ENCODE results near the gene POLN.

POLN gene

GRCh38 chr4:2269206-2269531 lies 27.2 kb upstream of the POLN start:
- Histone ChIP-seq H3K4me3 (ENCODE audit: low read depth, low read length) (no peak overlapping the region), H3K27ac (no peak overlapping the region), H3K27me3 (replicated peaks) (no peaks in the 10 kb centered on the region), H3K36me3 (replicated peaks) (no peaks in the 10 kb centered on the region)
- no peak for DNase-seq
- in situ Hi-C loops (cut with HindIII; ENCODE audit: low pct_ligation_motif_present, low sequenced_read_pairs), result no loop called here
- TF ChIP-seq, protein P1, sequence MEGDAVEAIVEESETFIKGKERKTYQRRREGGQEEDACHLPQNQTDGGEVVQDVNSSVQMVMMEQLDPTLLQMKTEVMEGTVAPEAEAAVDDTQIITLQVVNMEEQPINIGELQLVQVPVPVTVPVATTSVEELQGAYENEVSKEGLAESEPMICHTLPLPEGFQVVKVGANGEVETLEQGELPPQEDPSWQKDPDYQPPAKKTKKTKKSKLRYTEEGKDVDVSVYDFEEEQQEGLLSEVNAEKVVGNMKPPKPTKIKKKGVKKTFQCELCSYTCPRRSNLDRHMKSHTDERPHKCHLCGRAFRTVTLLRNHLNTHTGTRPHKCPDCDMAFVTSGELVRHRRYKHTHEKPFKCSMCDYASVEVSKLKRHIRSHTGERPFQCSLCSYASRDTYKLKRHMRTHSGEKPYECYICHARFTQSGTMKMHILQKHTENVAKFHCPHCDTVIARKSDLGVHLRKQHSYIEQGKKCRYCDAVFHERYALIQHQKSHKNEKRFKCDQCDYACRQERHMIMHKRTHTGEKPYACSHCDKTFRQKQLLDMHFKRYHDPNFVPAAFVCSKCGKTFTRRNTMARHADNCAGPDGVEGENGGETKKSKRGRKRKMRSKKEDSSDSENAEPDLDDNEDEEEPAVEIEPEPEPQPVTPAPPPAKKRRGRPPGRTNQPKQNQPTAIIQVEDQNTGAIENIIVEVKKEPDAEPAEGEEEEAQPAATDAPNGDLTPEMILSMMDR (IDR thresholded peaks at IDR 0.05; ENCODE audit: low read depth, low read length, missing control alignments), result no peak

- no peak for DNase-seq
- H3K36me3 ChIP-seq (replicated peaks), result no peaks in the 10 kb centered on the region
These were observed 26.7 kb upstream of the POLN start for GRCh38 chr4:2268357-2269205.

DNA sequence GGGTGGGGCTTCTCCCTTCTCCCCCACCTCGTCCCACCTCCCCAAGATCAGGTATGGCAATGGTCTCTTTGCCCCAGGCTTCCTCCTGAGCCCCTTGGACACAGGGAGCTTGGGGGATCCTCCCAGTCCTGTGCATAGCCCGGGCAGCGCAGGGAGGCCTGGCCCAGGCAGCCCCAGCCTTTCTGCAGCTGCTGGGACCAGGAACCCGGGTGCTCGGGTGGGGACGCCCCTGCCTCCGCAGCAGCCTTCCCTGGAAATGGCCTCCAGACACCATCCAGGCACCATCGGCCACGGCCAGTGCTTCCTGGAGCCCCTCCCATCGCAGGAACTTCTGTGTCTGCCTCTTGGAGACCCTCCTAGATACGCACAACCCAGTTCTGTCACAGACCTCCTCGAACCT lies 25.9 kb upstream of the POLN start:
- Histone ChIP-seq H3K27ac (no peak overlapping the region), H3K36me3 (replicated peaks) (no peaks in the 10 kb centered on the region), H3K4me3 (ENCODE audit: low read depth, low read length) (no peak overlapping the region), H3K27me3 (replicated peaks) (no peaks in the 10 kb centered on the region)
- no peak for DNase-seq
- in situ Hi-C loops (cut with HindIII; ENCODE audit: low pct_ligation_motif_present, low sequenced_read_pairs), result no loop called here
- TF ChIP-seq, protein P1 (IDR thresholded peaks at IDR 0.05; ENCODE audit: low read depth, low read length, missing control alignments), result no peak

More at GRCh38 chr4:2268357-2269205, 26.7 kb upstream of the POLN start:
- H3K27me3 ChIP-seq (replicated peaks), result no peaks in the 10 kb centered on the region
- no peak overlapping the region for H3K4me3 ChIP-seq (ENCODE audit: low read depth, low read length)
- H3K27ac ChIP-seq, result no peak overlapping the region
- TF ChIP-seq, protein P1 (IDR thresholded peaks at IDR 0.05; ENCODE audit: low read depth, low read length, missing control alignments), result no peak
- in situ Hi-C loops (cut with HindIII; ENCODE audit: low pct_ligation_motif_present, low sequenced_read_pairs), result no loop called here

- Histone ChIP-seq H3K4me3 (ENCODE audit: low read depth, low read length) (no peak overlapping the region), H3K27ac (no peak overlapping the region), H3K27me3 (replicated peaks) (no peaks in the 10 kb centered on the region), H3K36me3 (replicated peaks) (no peaks in the 10 kb centered on the region)
- TF ChIP-seq, protein P1 (IDR thresholded peaks at IDR 0.05; ENCODE audit: low read depth, low read length, missing control alignments), result no peak
- no peak for DNase-seq
- in situ Hi-C loops (cut with HindIII; ENCODE audit: low pct_ligation_motif_present, low sequenced_read_pairs), result no loop called here
These were observed 25.4 kb upstream of the POLN start for GRCh38 chr4:2267320-2267811.

DNA sequence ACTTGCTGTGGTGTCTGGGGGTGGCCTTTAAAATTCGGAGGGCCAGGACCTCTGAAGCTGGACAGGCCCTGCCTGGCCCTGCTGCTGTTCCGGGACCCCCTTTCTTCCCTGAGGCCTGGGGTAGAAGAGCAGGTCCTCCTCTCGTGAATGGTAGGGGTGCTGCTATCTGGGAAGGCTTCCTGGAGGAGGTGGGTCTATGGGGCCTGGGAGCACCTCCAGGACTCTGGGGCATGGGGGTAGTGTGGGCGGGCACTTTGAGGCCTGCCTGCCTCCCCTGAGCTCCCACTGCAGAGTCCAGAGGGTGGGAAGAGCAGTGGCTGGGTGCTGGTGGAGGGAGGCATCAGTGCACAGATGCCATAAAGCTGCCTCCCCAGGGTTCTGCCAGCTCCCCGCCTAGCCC lies 24.9 kb upstream of the POLN start:
- no peak for DNase-seq
- no peak overlapping the region for H3K4me3 ChIP-seq (ENCODE audit: low read depth, low read length)
- in situ Hi-C loops (cut with HindIII; ENCODE audit: low pct_ligation_motif_present, low sequenced_read_pairs), result no loop called here
- H3K27ac ChIP-seq, result no peak overlapping the region
- TF ChIP-seq, protein P1 (IDR thresholded peaks at IDR 0.05; ENCODE audit: low read depth, low read length, missing control alignments), result no peak
- H3K36me3 ChIP-seq (replicated peaks), result no peaks in the 10 kb centered on the region
- H3K27me3 ChIP-seq (replicated peaks), result no peaks in the 10 kb centered on the region

All from brain microvascular endothelial cell (primary cell).